Measurements from ENCODE around the gene DDX11. TPM values are rescaled to one million over a fixed set of nuclear protein-coding genes. Genes with fewer than 3 reads are reported as not detected.
"Not testable (repeated sequence)": the region's sequence is repeated elsewhere in the genome, so short reads cannot be mapped to it uniquely, and the experiment has no call there.

DDX11 gene
- total RNA-seq, 1 experiment from 2014 or later: 191 TPM

DNA sequence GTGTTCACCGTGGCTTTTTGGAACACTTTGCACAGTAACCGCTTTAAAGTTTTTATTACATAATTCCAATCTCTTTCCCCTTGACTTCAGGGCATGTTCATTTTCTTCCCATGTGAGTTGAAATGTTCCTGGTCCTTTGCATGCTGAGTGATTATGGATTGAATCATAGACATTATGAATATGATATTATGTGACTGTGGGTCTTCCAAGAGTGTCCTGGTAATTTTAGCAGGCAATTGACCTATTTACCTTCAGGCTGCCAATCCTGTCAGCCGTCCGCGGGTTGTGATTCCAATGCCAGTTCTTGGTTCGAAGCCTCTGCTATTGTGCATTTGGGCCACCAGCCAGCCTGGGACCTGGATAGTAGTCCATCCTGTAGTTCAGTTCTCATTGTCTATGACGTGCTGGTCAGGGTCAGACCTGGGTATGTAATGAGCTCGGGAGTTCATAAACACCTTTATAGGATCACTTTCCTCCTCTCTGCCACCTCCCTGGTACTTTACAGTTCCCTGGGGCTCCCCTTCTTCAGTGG, 32.6 kb upstream of the DDX11 start:
- intact Hi-C loops (cut with micrococcal nuclease; ENCODE audit: unreplicated experiment): no loop called here
- H3K36me3 ChIP-seq (ENCODE audit: low read depth): no peaks in the 10 kb centered on the region
- H4K20me1 ChIP-seq (ENCODE audit: insufficient read depth): no peaks in the 10 kb centered on the region
- BruUV-seq (replicated peaks): no TSS peak
- H3K27me3 ChIP-seq (ENCODE audit: insufficient read depth, low read depth): no peaks in the 10 kb centered on the region
- ChIA-PET POLR2A (ENCODE audit: unreplicated experiment) (no interaction called here), CTCF (no interaction called here)
- TF ChIP-seq EZH2 (IDR thresholded peaks at IDR 0.05; ENCODE audit: low read depth): no peak
- TF ChIP-seq, protein P1, sequence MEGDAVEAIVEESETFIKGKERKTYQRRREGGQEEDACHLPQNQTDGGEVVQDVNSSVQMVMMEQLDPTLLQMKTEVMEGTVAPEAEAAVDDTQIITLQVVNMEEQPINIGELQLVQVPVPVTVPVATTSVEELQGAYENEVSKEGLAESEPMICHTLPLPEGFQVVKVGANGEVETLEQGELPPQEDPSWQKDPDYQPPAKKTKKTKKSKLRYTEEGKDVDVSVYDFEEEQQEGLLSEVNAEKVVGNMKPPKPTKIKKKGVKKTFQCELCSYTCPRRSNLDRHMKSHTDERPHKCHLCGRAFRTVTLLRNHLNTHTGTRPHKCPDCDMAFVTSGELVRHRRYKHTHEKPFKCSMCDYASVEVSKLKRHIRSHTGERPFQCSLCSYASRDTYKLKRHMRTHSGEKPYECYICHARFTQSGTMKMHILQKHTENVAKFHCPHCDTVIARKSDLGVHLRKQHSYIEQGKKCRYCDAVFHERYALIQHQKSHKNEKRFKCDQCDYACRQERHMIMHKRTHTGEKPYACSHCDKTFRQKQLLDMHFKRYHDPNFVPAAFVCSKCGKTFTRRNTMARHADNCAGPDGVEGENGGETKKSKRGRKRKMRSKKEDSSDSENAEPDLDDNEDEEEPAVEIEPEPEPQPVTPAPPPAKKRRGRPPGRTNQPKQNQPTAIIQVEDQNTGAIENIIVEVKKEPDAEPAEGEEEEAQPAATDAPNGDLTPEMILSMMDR (conservative IDR thresholded peaks at IDR 0.05): no peak
- H3K9me3 ChIP-seq (ENCODE audit: insufficient read depth, low read depth): no peaks in the 10 kb centered on the region
- H3K4me2 ChIP-seq: no peak overlapping the region
- no peak overlapping the region for H3K27ac ChIP-seq
- no peak for DNase-seq
- H3K9me2 ChIP-seq (ENCODE audit: insufficient read depth): no peaks in the 10 kb centered on the region
- no peak overlapping the region for H3K4me3 ChIP-seq
- peaks cover 21% of the 10 kb centered on the region for H3K4me1 ChIP-seq (replicated peaks; ENCODE audit: insufficient read depth)
- no peak overlapping the region for H2AFZ ChIP-seq
- H3F3A ChIP-seq (ENCODE audit: insufficient read depth, low read depth): no peaks in the 10 kb centered on the region
- no peaks in the 10 kb centered on the region for H3K79me2 ChIP-seq (ENCODE audit: low read depth)

DNA sequence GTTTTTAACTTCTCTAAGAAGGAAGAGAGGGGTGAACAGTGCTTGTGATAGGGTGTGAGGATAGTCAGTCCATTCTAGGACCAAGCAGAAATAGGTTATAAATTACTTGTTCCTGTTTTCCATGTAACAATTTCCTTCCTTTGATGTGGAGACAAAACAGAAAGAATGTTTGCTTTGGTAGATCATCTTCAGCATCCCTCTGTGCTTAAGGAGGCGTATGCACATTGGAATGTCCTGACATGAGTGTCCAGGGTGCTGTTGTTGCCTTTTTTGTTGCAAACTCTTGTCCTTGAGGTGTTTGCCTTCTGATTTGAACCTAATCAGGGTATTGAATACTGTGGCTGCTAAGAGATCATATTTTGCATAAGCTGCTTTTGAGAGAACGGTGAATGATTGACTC, 23.5 kb upstream of the DDX11 start:
- CTCF ChIA-PET; H3K36me3 ChIP-seq (ENCODE audit: low read depth); H3K79me2 ChIP-seq (ENCODE audit: low read depth); H4K20me1 ChIP-seq (ENCODE audit: insufficient read depth); H3K27me3 ChIP-seq (ENCODE audit: insufficient read depth, low read depth); POLR2A ChIA-PET (ENCODE audit: unreplicated experiment); H3K4me3 ChIP-seq; H3K9me3 ChIP-seq (ENCODE audit: insufficient read depth, low read depth); H3K9me2 ChIP-seq (ENCODE audit: insufficient read depth); H2AFZ ChIP-seq: not testable (repeated sequence)
- Histone ChIP-seq H3K4me2 (peak overlapping the region; percentile 54), H3K4me1 (replicated peaks; ENCODE audit: insufficient read depth) (peaks cover 48% of the 10 kb centered on the region), H3F3A (ENCODE audit: insufficient read depth, low read depth) (peaks cover 21% of the 10 kb centered on the region), H3K27ac (peak overlapping the region; percentile 57)
- intact Hi-C loops (cut with micrococcal nuclease; ENCODE audit: unreplicated experiment): loop anchor here (5.0 kb wide), 1 partner anchor 198 kb away; no protein-coding TSS in a partner anchor
- peak in 1 of 2 experiments; percentile 61 for DNase-seq
- TSS peak; percentile 26 for BruUV-seq (replicated peaks)

DNA sequence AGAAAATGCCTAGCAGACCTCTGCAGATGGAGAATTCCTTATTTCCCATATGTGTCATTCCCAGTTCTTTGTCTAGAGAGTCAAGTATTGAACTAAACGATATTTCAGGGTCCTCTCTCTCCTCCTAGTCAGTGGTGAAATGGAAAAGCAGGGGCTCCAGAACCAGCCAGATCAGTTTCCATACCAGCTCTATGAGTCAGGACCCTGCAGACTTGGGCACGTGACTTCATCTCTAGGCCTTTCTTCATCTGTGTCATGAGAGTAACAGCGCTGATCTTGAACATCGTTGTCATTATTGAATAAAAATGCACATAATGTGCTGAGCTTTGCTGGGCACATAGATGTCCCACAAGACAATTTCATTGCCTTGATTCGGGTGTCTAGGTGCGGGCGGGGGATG, 23.1 kb upstream of the DDX11 start:
- H2AFZ ChIP-seq; H3K79me2 ChIP-seq (ENCODE audit: low read depth); H3K27me3 ChIP-seq (ENCODE audit: insufficient read depth, low read depth); H4K20me1 ChIP-seq (ENCODE audit: insufficient read depth); POLR2A ChIA-PET (ENCODE audit: unreplicated experiment); BruUV-seq (replicated peaks); H3K36me3 ChIP-seq (ENCODE audit: low read depth); CTCF ChIA-PET; H3K4me3 ChIP-seq; H3K9me3 ChIP-seq (ENCODE audit: insufficient read depth, low read depth); H3K9me2 ChIP-seq (ENCODE audit: insufficient read depth): not testable (repeated sequence)
- H3K4me2 ChIP-seq: peak overlapping the region; percentile 54
- peaks cover 21% of the 10 kb centered on the region for H3F3A ChIP-seq (ENCODE audit: insufficient read depth, low read depth)
- intact Hi-C loops (cut with micrococcal nuclease; ENCODE audit: unreplicated experiment): loop anchor here (5.0 kb wide), 1 partner anchor 198 kb away; no protein-coding TSS in a partner anchor
- H3K4me1 ChIP-seq (replicated peaks; ENCODE audit: insufficient read depth): peaks cover 48% of the 10 kb centered on the region
- peak overlapping the region; percentile 57 for H3K27ac ChIP-seq
- peak; percentile 67 to 83 for DNase-seq

DNA sequence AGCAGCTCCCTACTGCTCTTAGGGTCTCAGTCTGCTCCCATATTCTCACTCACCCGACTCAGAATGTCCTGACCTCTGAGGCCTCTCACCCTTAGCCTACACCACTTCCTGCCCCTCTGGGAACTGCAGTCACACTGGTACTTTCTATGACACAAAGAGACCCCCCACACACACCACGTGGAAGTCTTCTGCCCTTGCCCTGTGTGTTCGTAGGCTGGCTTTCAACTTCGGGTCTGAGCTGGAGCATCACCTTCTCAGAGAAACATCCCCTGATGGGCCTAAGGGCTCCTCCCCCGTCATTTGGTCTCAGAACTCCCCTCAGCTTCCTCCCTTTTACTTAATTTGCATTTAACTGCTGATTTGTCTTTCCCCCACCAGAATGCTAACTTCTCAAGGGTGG, 22.0 kb upstream of the DDX11 start:
- H4K20me1 ChIP-seq (ENCODE audit: insufficient read depth); BruUV-seq (replicated peaks); H3K27me3 ChIP-seq (ENCODE audit: insufficient read depth, low read depth); H3K4me2 ChIP-seq; H3K4me3 ChIP-seq; H3K9me3 ChIP-seq (ENCODE audit: insufficient read depth, low read depth); H3K36me3 ChIP-seq (ENCODE audit: low read depth); H3K9me2 ChIP-seq (ENCODE audit: insufficient read depth); POLR2A ChIA-PET (ENCODE audit: unreplicated experiment); DNase-seq; H3K79me2 ChIP-seq (ENCODE audit: low read depth); H2AFZ ChIP-seq; H3K27ac ChIP-seq: not testable (repeated sequence)
- Histone ChIP-seq H3K4me1 (replicated peaks; ENCODE audit: insufficient read depth) (peaks cover 48% of the 10 kb centered on the region), H3F3A (ENCODE audit: insufficient read depth, low read depth) (peaks cover 21% of the 10 kb centered on the region)
- CTCF ChIA-PET: interaction anchor here (1.5 kb wide), 1 partner anchor 66 kb away, joined by 5 read pairs; no protein-coding TSS in a partner anchor
- intact Hi-C loops (cut with micrococcal nuclease; ENCODE audit: unreplicated experiment): loop anchor here (5.0 kb wide), 1 partner anchor 199 kb away; no protein-coding TSS in a partner anchor

DNA sequence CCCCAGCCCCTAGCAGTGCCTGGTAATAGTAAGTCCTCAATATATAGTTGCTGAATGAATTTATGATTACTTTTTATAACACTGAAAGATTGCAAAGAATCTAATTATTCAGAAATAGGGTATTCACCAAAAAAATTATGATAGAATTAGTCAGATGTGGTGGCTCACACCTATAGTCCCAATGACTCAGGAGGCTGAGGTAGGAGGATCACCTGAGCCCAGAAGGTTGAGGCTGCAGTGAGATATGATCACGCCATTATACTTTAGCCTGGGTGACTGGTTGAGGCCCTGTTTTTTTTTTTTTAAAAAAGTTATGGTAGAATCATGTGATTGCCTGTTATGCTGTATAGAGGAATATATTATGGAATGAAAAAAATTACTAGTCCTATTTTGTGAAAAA, 21.5 kb upstream of the DDX11 start:
- Histone ChIP-seq H3K4me1 (replicated peaks; ENCODE audit: insufficient read depth) (peaks cover 48% of the 10 kb centered on the region), H3K27ac (peak overlapping the region; percentile 33; the same call in 1 of the 2 replicates), H3F3A (ENCODE audit: insufficient read depth, low read depth) (peaks cover 21% of the 10 kb centered on the region)
- H2AFZ ChIP-seq; H3K4me3 ChIP-seq; H3K36me3 ChIP-seq (ENCODE audit: low read depth); H4K20me1 ChIP-seq (ENCODE audit: insufficient read depth); H3K4me2 ChIP-seq; H3K27me3 ChIP-seq (ENCODE audit: insufficient read depth, low read depth); H3K79me2 ChIP-seq (ENCODE audit: low read depth); H3K9me2 ChIP-seq (ENCODE audit: insufficient read depth); DNase-seq; H3K9me3 ChIP-seq (ENCODE audit: insufficient read depth, low read depth); POLR2A ChIA-PET (ENCODE audit: unreplicated experiment); BruUV-seq (replicated peaks): not testable (repeated sequence)
- intact Hi-C loops (cut with micrococcal nuclease; ENCODE audit: unreplicated experiment): loop anchor here (5.0 kb wide), 1 partner anchor 200 kb away; no protein-coding TSS in a partner anchor
- CTCF ChIA-PET: interaction anchor here (1.5 kb wide), 1 partner anchor 66 kb away, joined by 5 read pairs; no protein-coding TSS in a partner anchor

DNA sequence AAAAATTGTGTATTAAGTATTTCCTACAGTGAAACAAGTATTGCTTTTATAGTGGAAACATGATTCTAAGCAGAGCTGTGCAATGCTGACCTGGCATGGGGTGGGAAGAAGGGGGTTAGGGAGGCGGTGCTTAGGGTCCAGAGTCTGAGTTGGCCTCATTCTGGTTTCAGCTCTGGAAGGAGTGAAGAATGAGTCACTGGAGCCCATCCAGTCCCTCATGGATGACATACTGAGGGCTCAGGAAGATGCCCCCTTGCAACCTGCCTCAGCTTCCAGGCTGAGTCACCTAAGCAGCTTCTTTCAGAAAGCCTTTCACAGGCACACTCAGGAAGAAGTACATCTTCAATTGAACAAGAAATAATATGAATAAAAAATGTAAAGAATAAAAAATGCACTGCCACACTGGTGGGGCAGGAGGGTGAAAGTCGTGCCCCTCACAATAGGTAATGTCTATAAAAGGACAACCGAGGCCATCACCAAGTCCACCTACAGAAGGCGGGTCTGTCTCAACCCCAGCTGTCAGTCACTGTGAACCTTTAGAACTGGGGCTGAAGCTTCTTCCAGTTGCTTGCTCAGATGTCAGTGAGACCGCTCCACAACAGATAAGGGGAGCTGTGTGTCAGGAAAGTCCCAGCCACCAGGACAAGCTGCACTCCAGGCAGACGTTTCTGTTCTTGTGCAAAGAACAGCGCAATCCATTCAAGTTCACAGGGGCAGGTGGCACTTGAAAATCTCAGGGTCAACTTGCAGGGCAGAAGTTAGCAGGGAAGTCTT, 20.8 kb upstream of the DDX11 start:
- H3K9me3 ChIP-seq (ENCODE audit: insufficient read depth, low read depth); H3K4me2 ChIP-seq; BruUV-seq (replicated peaks); H4K20me1 ChIP-seq (ENCODE audit: insufficient read depth); H3K79me2 ChIP-seq (ENCODE audit: low read depth); POLR2A ChIA-PET (ENCODE audit: unreplicated experiment); H3K27me3 ChIP-seq (ENCODE audit: insufficient read depth, low read depth); H3K4me3 ChIP-seq; H3K9me2 ChIP-seq (ENCODE audit: insufficient read depth); H3K36me3 ChIP-seq (ENCODE audit: low read depth); H2AFZ ChIP-seq: not testable (repeated sequence)
- DNase-seq: peak; percentile 36 to 49
- H3F3A ChIP-seq (ENCODE audit: insufficient read depth, low read depth): peaks cover 21% of the 10 kb centered on the region
- peak overlapping the region; percentile 33; the same call in 1 of the 2 replicates for H3K27ac ChIP-seq
- peaks cover 48% of the 10 kb centered on the region for H3K4me1 ChIP-seq (replicated peaks; ENCODE audit: insufficient read depth)
- intact Hi-C loops (cut with micrococcal nuclease; ENCODE audit: unreplicated experiment): loop anchor here (5.0 kb wide), 1 partner anchor 201 kb away; no protein-coding TSS in a partner anchor
- CTCF ChIA-PET: interaction anchor here (1.5 kb wide), 1 partner anchor 67 kb away, joined by 5 read pairs; no protein-coding TSS in a partner anchor
